Stomach (tissue), 4 donors: ENCODE data around the gene CELA2B.

ENCODE experiments used
- CTCF ChIP-seq, 7 experiments: fragments of 450-650 bp in 4 of 7; fragments of 200-600 bp in 3 of 7; sonication (generic) in 3 of 7; IDR thresholded peaks; one replicate each; pipeline ENCODE4 v1.5.1; 2016 to 2019; ENCODE audit warnings: antibody characterized with exemption in 7 of 7, control low read depth in 2 of 7, mild to moderate bottlenecking in 1 of 7
- EP300 ChIP-seq: sonication (generic); formaldehyde crosslinking; IDR thresholded peaks from one replicate; pipeline ENCODE4 v1.6.1; 2017; ENCODE audit warnings: antibody characterized with exemption
- POLR2AphosphoS5 ChIP-seq, 3 donors: sonication (generic); formaldehyde crosslinking; IDR thresholded peaks; one replicate each; pipeline ENCODE4 v1.6.1; 2016; ENCODE audit warnings: antibody characterized with exemption in 3 of 3

- TF ChIP-seq CTCF (IDR thresholded peaks at IDR 0.05) (no peak), POLR2AphosphoS5 (IDR thresholded peaks at IDR 0.05) (no peak), EP300 (no peak)
These were observed 19.5 kb upstream of the CELA2B start, which contains the start of gene CELA2A for GRCh38 chr1:15456313-15456954.
